ENCODE measurements around the gene EGFR. TPM values are rescaled to one million over a fixed set of nuclear protein-coding genes. Genes with fewer than 3 reads are reported as not detected.
A peak's percentile ranks its signal among the peaks of the same experiment; 100 is the strongest.

The EGFR gene
- total and polyA plus RNA-seq, 4 donors = 24.1 to 57.6 (median 29.9) TPM

DNA sequence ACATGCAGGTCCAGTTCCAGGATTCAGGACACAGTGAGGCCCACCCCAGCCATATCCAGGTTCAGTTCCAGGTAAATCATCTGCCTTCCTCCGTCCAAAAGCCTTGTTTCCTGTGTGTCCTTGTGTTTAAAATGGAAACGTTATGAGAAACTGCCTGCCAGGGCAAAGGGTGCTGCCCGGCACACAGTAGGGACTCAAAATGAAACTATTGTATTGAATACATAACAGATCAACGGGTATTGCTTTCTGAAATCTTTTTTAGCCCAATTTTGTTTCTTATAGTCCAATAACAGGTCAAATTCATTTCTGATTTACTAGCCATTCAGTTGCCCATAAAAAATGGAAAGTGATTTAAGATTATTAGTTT, 115.5 kb downstream of the EGFR start:
- no peaks in the 10 kb centered on the region for H3K27me3 ChIP-seq (ENCODE audit: control insufficient read depth, insufficient read depth, low read length)
- DNase-seq (ENCODE audit: low read depth in 4 of 6, low spot score in 6 of 6) = no peak
- no peak overlapping the region for H3K27ac ChIP-seq (ENCODE audit: low read depth, low read length)
- H3K9me3 ChIP-seq (ENCODE audit: control insufficient read depth, insufficient read depth, low read length) = no peaks in the 10 kb centered on the region
- peaks cover 40% of the 10 kb centered on the region for H3K4me1 ChIP-seq (ENCODE audit: control insufficient read depth, insufficient read depth, low read length)
- 93% methylated on average over 2 of the region's 4 CpGs for WGBS (ENCODE audit: insufficient coverage)
- H3K36me3 ChIP-seq (ENCODE audit: control insufficient read depth, insufficient read depth, low read length) = peaks cover 2% of the 10 kb centered on the region
- H3K4me3 ChIP-seq (ENCODE audit: low read depth, low read length) = no peak overlapping the region

DNA sequence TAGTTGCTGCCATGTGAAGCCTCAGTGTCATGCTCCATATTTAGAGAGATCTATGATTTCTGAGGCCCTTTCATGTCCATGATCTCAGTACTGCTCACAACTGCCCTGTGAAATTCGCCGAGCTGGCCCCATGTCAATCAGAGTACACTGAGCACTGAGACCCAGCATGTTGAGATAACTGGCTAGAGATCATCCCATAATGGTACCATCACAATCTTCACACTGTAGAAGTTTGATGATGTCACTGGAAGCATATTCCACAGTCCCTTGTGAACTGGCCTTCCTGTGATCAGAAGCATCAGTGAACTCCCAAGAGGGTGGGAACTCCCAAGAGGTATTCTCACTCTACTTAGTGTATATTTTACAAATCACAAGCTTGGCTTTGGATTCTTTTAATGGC, 116.0 kb downstream of the EGFR start:
- Histone ChIP-seq H3K9me3 (ENCODE audit: control insufficient read depth, insufficient read depth, low read length) (no peaks in the 10 kb centered on the region), H3K4me1 (ENCODE audit: control insufficient read depth, insufficient read depth, low read length) (peaks cover 35% of the 10 kb centered on the region)
- WGBS (ENCODE audit: insufficient coverage) = 100% methylated on average over 2 of the region's 2 CpGs

DNA sequence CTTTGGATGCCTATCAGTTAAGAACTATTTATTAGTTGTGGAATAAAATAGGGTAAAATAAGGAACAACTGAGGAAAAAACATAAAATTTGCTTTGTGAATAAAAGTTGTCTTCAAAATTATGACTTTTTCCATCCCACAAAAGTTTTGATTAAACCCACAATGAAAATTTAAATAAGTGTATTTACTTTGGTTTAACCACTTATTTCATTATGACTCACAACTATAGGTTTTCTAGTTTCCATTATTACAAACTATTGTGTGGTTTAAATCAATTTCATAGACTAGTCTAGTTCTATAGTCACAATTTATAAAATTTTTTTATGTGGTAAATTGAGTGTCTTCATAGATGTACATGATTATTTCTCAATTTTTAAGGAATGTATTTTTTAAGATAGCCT, 116.6 kb downstream of the EGFR start:
- no peaks in the 10 kb centered on the region for H3K27me3 ChIP-seq (ENCODE audit: control insufficient read depth, insufficient read depth, low read length)
- peaks cover 29% of the 10 kb centered on the region for H3K4me1 ChIP-seq (ENCODE audit: control insufficient read depth, insufficient read depth, low read length)
- H3K4me3 ChIP-seq (ENCODE audit: low read depth, low read length) = no peak overlapping the region
- no peak overlapping the region for H3K27ac ChIP-seq (ENCODE audit: low read depth, low read length)
- H3K36me3 ChIP-seq (ENCODE audit: control insufficient read depth, insufficient read depth, low read length) = peaks cover 2% of the 10 kb centered on the region
- no peaks in the 10 kb centered on the region for H3K9me3 ChIP-seq (ENCODE audit: control insufficient read depth, insufficient read depth, low read length)
- DNase-seq (ENCODE audit: low read depth in 4 of 6, low spot score in 6 of 6) = no peak

More for the DNA sequence above, 116.0 kb downstream of the EGFR start:
- Histone ChIP-seq H3K36me3 (ENCODE audit: control insufficient read depth, insufficient read depth, low read length) (peaks cover 2% of the 10 kb centered on the region), H3K27ac (ENCODE audit: low read depth, low read length) (no peak overlapping the region), H3K4me3 (ENCODE audit: low read depth, low read length) (no peak overlapping the region), H3K27me3 (ENCODE audit: control insufficient read depth, insufficient read depth, low read length) (no peaks in the 10 kb centered on the region)
- no peak for DNase-seq (ENCODE audit: low read depth in 4 of 6, low spot score in 6 of 6)

DNA sequence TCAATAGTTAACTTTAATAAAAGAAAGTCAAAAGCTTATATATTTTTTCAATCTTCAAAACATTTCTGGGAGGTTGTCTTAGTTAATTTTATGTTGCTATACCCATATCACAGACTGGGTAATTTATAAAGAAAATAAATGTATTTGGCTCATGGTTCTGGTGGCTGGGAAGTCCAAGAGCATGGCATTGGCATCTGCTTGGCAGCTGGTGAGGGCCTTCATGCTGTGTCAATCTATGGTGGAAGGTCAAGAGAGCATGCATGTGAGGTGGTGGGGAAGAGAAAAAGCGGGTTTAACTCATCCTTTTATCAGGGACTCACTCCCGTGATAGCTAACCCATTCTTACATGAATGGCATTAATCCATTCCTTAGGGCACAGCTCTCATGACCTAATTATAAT, 119.8 kb downstream of the EGFR start:
- no CpG with 5 or more reads among the region's 2 CpGs for WGBS (ENCODE audit: insufficient coverage)
- no peak for DNase-seq (ENCODE audit: low read depth in 4 of 6, low spot score in 6 of 6)
- peaks cover 2% of the 10 kb centered on the region for H3K36me3 ChIP-seq (ENCODE audit: control insufficient read depth, insufficient read depth, low read length)
- H3K4me1 ChIP-seq (ENCODE audit: control insufficient read depth, insufficient read depth, low read length) = peaks cover 6% of the 10 kb centered on the region
- no peaks in the 10 kb centered on the region for H3K9me3 ChIP-seq (ENCODE audit: control insufficient read depth, insufficient read depth, low read length)
- no peaks in the 10 kb centered on the region for H3K27me3 ChIP-seq (ENCODE audit: control insufficient read depth, insufficient read depth, low read length)
- no peak overlapping the region for H3K4me3 ChIP-seq (ENCODE audit: low read depth, low read length)
- H3K27ac ChIP-seq (ENCODE audit: low read depth, low read length) = no peak overlapping the region

DNA sequence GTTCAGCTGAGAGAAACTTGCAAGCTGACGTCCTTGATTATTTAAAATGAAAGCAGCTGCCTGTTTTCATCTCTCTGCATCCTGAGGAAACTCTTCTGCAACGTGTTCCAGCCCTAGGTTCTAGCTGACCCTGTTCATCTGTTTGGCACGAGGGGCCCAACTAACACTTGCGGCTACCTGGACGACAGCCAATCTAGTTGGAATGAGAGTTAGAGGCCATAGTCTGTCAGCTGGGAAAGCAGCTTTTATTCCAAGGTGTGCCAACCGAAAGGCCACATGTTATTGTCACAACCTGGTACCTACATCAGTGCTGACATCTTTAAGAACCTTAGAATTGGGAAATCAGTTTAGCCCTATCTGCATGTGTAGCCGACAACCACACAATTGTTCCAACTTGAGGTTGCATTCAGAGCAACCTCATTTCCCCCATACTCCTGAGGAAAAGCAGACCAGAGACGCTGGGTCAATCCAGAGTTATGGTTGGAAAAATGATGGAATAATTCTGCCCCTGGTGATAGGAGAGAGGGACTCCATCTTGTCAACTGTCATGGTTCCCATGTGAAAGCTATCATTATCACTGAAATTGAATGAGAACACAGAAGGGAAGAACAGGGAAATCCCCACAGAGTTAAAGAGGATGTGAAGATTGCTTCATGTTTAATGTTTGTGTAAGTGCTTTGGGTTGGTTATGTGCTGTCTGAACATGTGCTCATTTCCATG, 121.6 kb downstream of the EGFR start:
- Histone ChIP-seq H3K4me3 (ENCODE audit: low read depth, low read length) (no peak overlapping the region), H3K4me1 (ENCODE audit: control insufficient read depth, insufficient read depth, low read length) (no peaks in the 10 kb centered on the region), H3K9me3 (ENCODE audit: control insufficient read depth, insufficient read depth, low read length) (no peaks in the 10 kb centered on the region), H3K36me3 (ENCODE audit: control insufficient read depth, insufficient read depth, low read length) (peaks cover 12% of the 10 kb centered on the region), H3K27me3 (ENCODE audit: control insufficient read depth, insufficient read depth, low read length) (no peaks in the 10 kb centered on the region), H3K27ac (ENCODE audit: low read depth, low read length) (no peak overlapping the region)
- 43% methylated on average over 6 of the region's 8 CpGs for WGBS (ENCODE audit: insufficient coverage)
- peak in 2 of 6 donors; percentile 49 to 76 for DNase-seq (ENCODE audit: low read depth in 4 of 6, low spot score in 6 of 6)

- no peak for DNase-seq (ENCODE audit: low read depth in 4 of 6, low spot score in 6 of 6)
- Histone ChIP-seq H3K27ac (ENCODE audit: low read depth, low read length) (no peak overlapping the region), H3K4me3 (ENCODE audit: low read depth, low read length) (no peak overlapping the region), H3K9me3 (ENCODE audit: control insufficient read depth, insufficient read depth, low read length) (no peaks in the 10 kb centered on the region), H3K4me1 (ENCODE audit: control insufficient read depth, insufficient read depth, low read length) (no peaks in the 10 kb centered on the region), H3K27me3 (ENCODE audit: control insufficient read depth, insufficient read depth, low read length) (no peaks in the 10 kb centered on the region), H3K36me3 (ENCODE audit: control insufficient read depth, insufficient read depth, low read length) (peaks cover 15% of the 10 kb centered on the region)
Measured at GRCh38 chr7:55140941-55141278, 122.1 kb downstream of the EGFR start.

- no peak for DNase-seq (ENCODE audit: low read depth in 4 of 6, low spot score in 6 of 6)
- Histone ChIP-seq H3K9me3 (ENCODE audit: control insufficient read depth, insufficient read depth, low read length) (no peaks in the 10 kb centered on the region), H3K4me1 (ENCODE audit: control insufficient read depth, insufficient read depth, low read length) (no peaks in the 10 kb centered on the region), H3K27me3 (ENCODE audit: control insufficient read depth, insufficient read depth, low read length) (no peaks in the 10 kb centered on the region), H3K27ac (ENCODE audit: low read depth, low read length) (no peak overlapping the region), H3K4me3 (ENCODE audit: low read depth, low read length) (no peak overlapping the region), H3K36me3 (ENCODE audit: control insufficient read depth, insufficient read depth, low read length) (peaks cover 23% of the 10 kb centered on the region)
- WGBS (ENCODE audit: insufficient coverage) = 78% methylated on average over 11 of the region's 13 CpGs
Measured at GRCh38 chr7:55142919-55143600, 124.2 kb downstream of the EGFR start.

- no peak overlapping the region for H3K4me3 ChIP-seq (ENCODE audit: low read depth, low read length)
- no peaks in the 10 kb centered on the region for H3K4me1 ChIP-seq (ENCODE audit: control insufficient read depth, insufficient read depth, low read length)
- H3K36me3 ChIP-seq (ENCODE audit: control insufficient read depth, insufficient read depth, low read length) = peaks cover 23% of the 10 kb centered on the region
- H3K27me3 ChIP-seq (ENCODE audit: control insufficient read depth, insufficient read depth, low read length) = no peaks in the 10 kb centered on the region
- WGBS (ENCODE audit: insufficient coverage) = 82% methylated on average over 25 of the region's 25 CpGs
- DNase-seq (ENCODE audit: low read depth in 4 of 6, low spot score in 6 of 6) = no peak
- H3K27ac ChIP-seq (ENCODE audit: low read depth, low read length) = no peak overlapping the region
- H3K9me3 ChIP-seq (ENCODE audit: control insufficient read depth, insufficient read depth, low read length) = no peaks in the 10 kb centered on the region
Measured at GRCh38 chr7:55144333-55145317, 125.8 kb downstream of the EGFR start.

- Histone ChIP-seq H3K4me3 (ENCODE audit: low read depth, low read length) (no peak overlapping the region), H3K27ac (ENCODE audit: low read depth, low read length) (no peak overlapping the region), H3K4me1 (ENCODE audit: control insufficient read depth, insufficient read depth, low read length) (no peaks in the 10 kb centered on the region), H3K9me3 (ENCODE audit: control insufficient read depth, insufficient read depth, low read length) (no peaks in the 10 kb centered on the region), H3K27me3 (ENCODE audit: control insufficient read depth, insufficient read depth, low read length) (no peaks in the 10 kb centered on the region), H3K36me3 (ENCODE audit: control insufficient read depth, insufficient read depth, low read length) (peaks cover 25% of the 10 kb centered on the region)
- no peak for DNase-seq (ENCODE audit: low read depth in 4 of 6, low spot score in 6 of 6)
- WGBS (ENCODE audit: insufficient coverage) = 82% methylated on average over 4 of the region's 4 CpGs
Measured at GRCh38 chr7:55145606-55146005, 126.8 kb downstream of the EGFR start.
